DND-41 (cell line): ENCODE data around the gene KLF3.

Experiments
- EZH2 ChIP-seq: IDR thresholded peaks from 3 replicates; pipeline ENCODE4 v1.6.1; 2012; ENCODE audit warnings: borderline replicate concordance, low read depth, mild to moderate bottlenecking, moderate library complexity, low read length, inconsistent platforms; ENCODE audit not compliant: severe bottlenecking
- TF ChIP-seq, protein P1 (sequence below): IDR thresholded peaks from 2 replicates; pipeline ENCODE4 v1.5.1; 2012; ENCODE audit warnings: borderline replicate concordance, low read length, moderate library complexity, mild to moderate bottlenecking; ENCODE audit not compliant: poor library complexity, severe bottlenecking; ENCODE audit errors: extremely low read depth

DNA sequence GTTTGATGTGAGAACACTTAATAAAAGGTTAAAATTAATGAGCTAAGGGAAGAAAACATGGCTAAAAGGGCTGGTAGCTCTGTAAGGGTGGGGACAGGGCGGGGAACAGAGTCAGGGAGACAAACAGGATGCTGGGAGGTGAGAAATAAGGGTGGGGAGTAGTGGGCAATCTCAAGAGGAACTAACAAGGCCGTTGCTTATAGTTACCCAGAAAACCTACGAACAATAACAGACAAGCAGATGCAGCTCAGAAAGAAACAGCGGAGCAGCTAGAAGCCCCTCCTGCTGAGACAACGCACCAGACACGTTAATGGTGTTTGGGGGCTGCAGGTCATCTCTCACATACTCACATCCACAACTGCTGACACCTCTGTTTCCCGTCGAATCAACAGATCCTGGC lies 9.7 kb upstream of the KLF3 start:
- TF ChIP-seq, protein P1, sequence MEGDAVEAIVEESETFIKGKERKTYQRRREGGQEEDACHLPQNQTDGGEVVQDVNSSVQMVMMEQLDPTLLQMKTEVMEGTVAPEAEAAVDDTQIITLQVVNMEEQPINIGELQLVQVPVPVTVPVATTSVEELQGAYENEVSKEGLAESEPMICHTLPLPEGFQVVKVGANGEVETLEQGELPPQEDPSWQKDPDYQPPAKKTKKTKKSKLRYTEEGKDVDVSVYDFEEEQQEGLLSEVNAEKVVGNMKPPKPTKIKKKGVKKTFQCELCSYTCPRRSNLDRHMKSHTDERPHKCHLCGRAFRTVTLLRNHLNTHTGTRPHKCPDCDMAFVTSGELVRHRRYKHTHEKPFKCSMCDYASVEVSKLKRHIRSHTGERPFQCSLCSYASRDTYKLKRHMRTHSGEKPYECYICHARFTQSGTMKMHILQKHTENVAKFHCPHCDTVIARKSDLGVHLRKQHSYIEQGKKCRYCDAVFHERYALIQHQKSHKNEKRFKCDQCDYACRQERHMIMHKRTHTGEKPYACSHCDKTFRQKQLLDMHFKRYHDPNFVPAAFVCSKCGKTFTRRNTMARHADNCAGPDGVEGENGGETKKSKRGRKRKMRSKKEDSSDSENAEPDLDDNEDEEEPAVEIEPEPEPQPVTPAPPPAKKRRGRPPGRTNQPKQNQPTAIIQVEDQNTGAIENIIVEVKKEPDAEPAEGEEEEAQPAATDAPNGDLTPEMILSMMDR: no peak
- no peak for TF ChIP-seq EZH2
